Stimulated activated CD4-positive, alpha-beta T cell treated with anti-CD3 and anti-CD28 coated beads, Interleukin-1b, Interleukin-23, amount 100 ng/mL, for 1 hour (primary cell): ENCODE data around the gene MMP24OS.

Experiments
- DNase-seq, 2 donors: peaks; one replicate each; pipeline ENCODE4 v3.0.0-alpha.2; 2020; ENCODE audit warnings: low read depth in 2 of 2

The MMP24OS gene

DNA sequence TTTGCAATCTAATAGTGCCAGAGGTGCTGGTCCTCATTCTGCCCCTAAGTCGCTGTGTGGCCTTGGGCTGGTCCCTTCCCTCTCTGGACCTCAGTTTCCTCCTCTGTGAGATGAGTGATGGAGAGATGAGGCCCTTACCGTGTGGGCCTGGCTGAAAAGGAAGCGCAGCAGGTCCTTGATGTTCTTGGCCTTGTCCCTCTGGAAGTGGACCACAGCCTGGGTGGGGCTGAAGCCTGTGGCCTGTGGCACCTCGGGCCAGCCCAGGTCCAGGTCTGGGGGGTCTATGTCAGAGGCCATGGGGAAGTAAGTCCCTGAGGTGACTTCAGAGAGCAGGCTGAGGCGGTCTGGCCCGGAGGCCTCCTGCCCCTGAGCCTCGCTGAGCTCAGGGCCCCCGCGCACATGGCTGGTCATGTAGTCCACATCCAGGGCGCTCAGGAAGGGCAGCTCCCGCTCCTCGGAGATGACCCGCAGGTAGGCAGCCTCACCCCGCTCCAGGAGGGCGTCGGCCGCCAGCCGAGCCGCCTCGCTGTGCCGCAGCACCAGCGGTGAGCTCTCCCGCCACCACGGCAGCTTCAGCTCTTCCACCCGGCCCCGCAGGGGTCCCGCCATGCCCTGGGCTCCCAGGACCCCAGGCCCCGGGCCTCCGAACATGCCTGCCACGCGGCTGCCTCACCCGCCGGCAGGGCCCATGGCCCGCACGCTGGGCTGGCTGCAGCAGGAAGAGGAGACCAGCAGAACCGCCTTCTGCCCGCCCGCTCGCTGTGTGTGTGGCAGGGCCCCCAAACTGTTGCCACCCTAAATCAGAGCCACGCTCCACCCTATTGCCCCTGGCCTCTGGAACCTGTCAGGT lies 14.0 kb upstream of the MMP24OS start, which contains the start of gene FAM83C:
FAM83C (minus strand) TSS at position 772 of the 850 bp plus-strand sequence; CDS start at position 651, 121 bp downstream.
- no peak for DNase-seq

GRCh38 chr20:35290887-35291417 lies 13.0 kb upstream of the MMP24OS start:
- DNase-seq: no peak

DNA sequence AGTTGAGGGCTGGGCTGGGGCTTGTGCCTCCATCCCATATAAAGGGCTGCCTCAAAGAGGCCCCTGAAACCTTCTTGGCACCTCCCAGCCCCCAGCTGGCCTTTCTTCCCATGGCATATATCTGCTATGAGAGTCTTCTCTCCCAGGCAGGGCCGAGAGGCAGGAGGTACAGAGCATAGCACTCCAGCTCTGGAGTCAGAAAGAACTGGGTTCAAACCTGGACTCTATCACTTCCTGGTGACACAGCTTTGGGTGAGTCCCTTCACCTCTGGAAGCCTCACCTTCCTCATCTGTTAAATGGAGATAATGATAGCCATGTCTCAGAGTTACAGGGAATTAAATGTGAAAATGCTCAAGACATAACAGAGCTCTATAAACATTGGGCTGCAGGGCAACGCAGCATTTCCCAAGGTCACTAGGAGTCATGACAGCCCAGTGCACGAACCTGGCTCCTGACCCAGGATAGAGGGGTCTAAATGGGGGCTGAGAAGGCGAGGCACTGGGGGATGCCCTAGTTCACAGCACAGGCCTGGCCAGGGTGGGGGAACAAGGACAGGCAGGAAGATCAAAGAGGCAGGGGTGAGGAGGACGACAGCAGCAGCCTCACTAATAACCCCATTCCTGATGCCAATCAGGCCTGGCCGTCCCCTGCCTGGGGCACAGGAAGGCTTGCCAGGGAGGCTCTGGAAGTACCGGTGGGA lies 12.4 kb upstream of the MMP24OS start:
- no peak for DNase-seq

GRCh38 chr20:35288325-35289060 lies 10.6 kb upstream of the MMP24OS start:
- no peak for DNase-seq

DNA sequence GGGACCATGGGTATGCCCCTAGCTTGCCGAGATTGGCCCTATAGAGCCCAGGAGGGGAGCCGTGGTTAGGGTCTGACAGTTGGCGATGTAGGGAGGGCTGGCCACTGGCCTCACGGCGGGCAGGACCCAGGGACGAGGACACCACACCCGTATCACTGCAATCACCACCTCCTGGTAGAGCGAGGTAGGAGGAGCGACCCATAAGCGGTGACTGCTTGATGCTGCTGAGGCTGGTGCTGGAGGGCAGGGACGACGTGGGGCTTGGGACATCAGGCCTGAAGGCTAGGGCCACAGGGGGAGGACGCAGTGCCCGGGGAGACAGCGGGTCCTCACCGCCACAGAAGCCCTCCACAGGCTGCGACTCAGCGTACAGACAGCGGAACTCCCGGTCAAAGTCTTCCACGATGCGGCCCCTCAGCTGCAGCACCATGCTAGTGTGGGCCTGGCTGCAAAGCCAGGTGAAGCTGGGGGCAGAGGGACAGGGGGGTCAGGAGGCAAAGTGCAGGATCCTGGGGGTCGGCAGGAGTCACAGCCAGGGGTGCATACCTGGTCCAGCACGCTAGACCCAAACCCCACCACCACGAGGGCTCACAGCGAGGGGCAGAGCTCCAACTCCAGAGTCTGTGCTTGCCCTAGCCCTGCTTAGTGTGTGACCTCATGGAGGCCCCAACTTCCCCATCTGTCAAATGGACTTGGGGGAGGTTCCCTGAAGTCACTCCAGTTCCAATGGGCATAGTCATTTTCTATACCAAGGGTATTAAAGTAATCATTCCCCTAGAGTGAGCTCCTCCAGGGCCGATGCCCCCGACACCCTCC lies 9.8 kb upstream of the MMP24OS start:
- DNase-seq: no peak

DNA sequence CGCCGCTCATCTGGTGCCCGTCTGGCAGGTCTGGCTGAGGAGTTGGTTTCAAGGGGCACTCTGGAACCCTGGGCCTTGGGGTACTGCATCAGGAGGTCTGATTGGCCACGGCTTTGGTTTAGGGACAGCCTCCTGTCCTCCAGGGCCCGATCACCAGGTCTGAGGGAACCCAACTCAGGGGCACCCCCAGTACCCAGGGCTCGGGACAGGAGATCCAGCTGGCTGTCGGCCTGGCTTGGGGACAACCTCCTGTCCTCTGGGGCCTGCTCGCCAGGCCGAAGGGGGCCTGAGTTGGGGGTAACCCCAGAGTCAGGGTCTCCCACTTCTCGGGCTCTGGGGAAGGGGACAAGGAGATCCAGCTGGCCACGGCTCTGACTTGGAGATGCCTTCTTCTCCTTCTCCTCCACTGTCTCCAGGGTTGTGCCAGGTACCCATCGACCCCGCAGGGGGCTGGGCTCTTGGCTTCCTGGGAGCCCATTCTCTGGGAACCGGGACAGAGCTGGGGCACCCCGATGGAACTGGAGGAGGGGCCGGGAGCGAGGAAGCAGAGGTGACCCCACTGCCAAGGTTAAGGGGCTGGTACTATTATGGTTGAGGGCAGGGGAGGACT lies 9.1 kb upstream of the MMP24OS start:
- no peak for DNase-seq

DNA sequence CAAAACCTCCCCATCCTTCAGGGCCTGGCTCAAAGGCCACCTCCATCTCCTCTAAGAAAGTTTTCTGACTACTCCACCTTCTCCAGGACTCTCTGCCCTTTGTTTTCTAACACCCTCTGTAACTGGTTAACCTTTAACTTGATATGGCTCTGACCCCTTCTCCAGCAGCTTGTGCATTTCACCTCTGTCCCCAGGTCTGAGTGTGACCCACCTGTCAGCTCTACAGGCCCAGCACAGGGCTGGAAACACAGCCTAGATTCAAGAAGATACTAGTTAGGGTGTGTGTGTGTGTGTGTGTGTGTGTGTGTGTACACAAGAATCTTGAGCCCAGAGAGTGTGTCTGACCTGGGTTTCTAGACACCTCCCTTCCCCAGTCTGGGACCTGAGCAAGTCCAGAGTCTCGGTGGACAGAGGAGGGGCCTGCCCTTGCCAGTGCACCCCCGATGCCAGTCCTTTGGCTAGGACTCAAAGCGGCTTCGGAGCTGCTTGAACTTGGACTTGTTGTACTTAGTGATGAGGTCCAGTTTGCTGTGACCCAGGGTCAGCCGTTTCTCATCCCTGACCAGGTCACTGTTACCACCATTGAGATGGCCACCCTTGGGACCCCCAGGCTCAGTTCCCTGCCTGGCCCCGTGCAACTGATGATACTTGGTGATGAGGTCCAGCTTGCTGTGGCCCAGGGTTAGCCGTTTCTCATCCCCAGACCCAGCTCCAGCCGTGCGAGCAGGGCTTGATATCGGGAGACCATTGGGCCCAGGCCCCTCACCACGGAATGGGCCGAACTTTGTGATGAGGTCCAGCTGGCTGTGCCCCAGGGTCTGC lies 8.4 kb upstream of the MMP24OS start:
- DNase-seq: no peak

DNA sequence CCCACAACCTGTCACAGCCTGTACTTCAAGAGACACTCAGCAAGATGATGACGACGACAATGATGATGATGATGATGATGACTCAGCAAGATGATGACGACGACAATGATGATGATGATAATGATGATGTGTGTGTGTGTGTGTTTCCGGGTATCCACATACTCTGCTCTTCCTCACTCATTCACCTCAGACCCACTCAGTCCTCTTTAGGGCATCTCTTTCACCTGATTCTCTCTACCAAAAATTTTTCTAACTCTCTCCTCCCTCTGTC lies 7.8 kb upstream of the MMP24OS start:
- no peak for DNase-seq

- no peak for DNase-seq
Observed at GRCh38 chr20:35284992-35285805, 7.3 kb upstream of the MMP24OS start.

GRCh38 chr20:35284267-35284991 lies 6.5 kb upstream of the MMP24OS start, which contains the start of gene EIF6:
EIF6 (minus strand) TSS chr20:35284772; CDS start chr20:35284487, 285 bp downstream.
- peak; percentile 23 to 57 for DNase-seq

- no peak for DNase-seq
Observed at GRCh38 chr20:35283441-35284266, 5.7 kb upstream of the MMP24OS start.

GRCh38 chr20:35281506-35282101 lies 3.7 kb upstream of the MMP24OS start:
- no peak for DNase-seq

- no peak for DNase-seq
Observed at GRCh38 chr20:35280523-35280922, 2.6 kb upstream of the MMP24OS start.

DNA sequence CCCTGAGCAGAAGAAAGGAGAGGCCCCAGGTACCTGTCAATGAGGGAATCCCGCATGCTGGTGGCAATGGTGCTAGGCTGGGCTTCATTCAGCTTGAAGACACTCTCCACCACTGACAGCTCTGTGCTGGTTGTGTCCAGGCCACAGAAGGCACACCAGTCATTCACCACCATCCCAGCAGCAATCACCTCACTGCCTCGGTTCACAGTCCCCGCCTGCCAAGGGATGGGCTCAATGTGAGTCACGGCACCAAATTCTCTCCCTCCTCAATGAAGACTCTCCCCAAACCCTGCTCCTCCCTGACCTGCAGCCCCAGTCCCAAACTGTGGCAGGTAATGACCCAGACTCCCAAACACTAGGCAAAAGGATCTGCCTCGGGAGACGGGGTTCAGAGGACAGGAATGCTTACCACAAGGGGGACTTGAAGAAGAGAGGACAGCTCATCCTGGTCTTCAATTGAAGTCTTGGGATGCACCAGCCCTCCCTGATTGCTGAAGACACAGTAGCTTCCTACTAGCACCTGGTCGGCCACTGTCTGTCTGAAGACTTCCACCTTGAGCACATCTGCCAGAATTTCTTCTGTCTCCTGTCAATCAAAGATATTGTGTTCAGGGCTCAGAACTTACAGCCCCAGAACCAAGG lies 1.7 kb upstream of the MMP24OS start:
- no peak for DNase-seq

DNA sequence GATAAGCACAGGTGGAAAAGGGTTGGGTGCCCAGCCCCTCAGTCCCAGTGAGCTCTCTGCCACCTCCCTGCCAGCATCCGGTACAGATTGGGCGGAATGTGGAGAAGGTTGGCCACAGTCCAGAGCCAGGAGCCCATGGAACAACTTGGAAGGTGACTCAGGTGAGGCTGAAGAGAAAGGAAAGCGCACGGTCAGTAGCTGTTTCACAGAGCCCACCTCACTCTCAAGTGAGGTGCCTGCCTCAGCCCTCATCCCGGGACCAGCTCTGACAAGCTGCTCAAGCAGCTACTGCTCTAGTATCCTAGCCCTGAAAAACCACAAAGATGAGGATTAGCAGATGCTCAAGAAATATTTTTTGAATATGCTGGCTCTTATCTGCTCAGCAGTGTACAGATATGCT lies 1.1 kb upstream of the MMP24OS start:
- DNase-seq: no peak

- no peak for DNase-seq
Observed at GRCh38 chr20:35277127-35277526, 795 bp downstream of the MMP24OS start.

GRCh38 chr20:35276408-35276807 lies 1.5 kb downstream of the MMP24OS start:
- DNase-seq: no peak
